ENCODE data around the gene GRID2IP.
A peak's percentile ranks its signal among the peaks of the same experiment; 100 is the strongest.
"Not testable (repeated sequence)": the region's sequence is repeated elsewhere in the genome, so short reads cannot be mapped to it uniquely, and the experiment has no call there.

GRID2IP gene

DNA sequence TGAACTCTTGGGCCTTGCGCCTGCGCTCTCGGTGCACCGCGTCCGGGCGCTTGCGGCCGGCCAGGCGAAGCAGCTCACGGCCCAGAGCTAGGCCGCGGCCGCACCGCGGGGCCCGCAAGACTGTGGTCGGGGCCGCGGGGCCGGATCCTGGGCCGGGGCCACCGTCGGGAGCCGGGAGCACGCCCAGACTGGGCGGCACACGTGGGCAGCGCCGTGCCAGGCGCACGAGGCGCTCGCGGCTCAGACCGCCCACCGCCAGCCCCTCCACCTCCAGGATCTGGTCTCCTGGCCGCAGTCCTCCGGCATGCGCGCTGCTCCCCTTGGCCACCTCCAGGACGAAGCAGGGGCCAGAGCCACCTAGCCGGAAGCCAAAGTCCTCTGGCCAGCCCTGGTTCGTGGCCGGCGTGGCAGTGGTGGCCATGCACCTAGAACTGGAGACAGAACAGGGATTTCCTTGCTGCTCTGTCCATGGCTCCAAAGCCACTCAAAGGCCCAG lies at the start of gene GRID2IP:
GRID2IP (minus strand) TSS at position 446 of the 496 bp plus-strand sequence; CDS start at position 421, 25 bp downstream.
- H3K36me3 ChIP-seq (ENCODE audit: insufficient read depth, low read length) = no peaks in the 10 kb centered on the region
- H3K27me3 ChIP-seq (ENCODE audit: control insufficient read depth in 1 of 2, insufficient read depth in 2 of 2, low read length in 2 of 2) = no peaks in the 10 kb centered on the region
- H3K27ac ChIP-seq (ENCODE audit: low read depth, low read length) = no peak within 1 kb of the TSS
- H3K9me3 ChIP-seq (ENCODE audit: low read length) = no peaks in the 10 kb centered on the region
- no peak within 1 kb of the TSS for H3K4me3 ChIP-seq (ENCODE audit: low read depth in 1 of 2, low read length in 2 of 2)
- H3K9ac ChIP-seq (ENCODE audit: low read length) = no peak within 1 kb of the TSS
- no peaks in the 10 kb centered on the region for H3K4me1 ChIP-seq (ENCODE audit: insufficient read depth, low read length)

- Histone ChIP-seq H3K27me3 (ENCODE audit: control insufficient read depth in 1 of 2, insufficient read depth in 2 of 2, low read length in 2 of 2) (no peaks in the 10 kb centered on the region), H3K27ac (ENCODE audit: low read depth, low read length) (no peak overlapping the region), H3K9ac (ENCODE audit: low read length) (no peak overlapping the region), H3K36me3 (ENCODE audit: insufficient read depth, low read length) (peaks cover 57% of the 10 kb centered on the region), H3K4me3 (ENCODE audit: low read depth in 1 of 2, low read length in 2 of 2) (no peak overlapping the region), H3K9me3 (ENCODE audit: low read length) (no peaks in the 10 kb centered on the region), H3K4me1 (ENCODE audit: insufficient read depth, low read length) (no peaks in the 10 kb centered on the region)
Observed at GRCh38 chr7:6600093-6600492, 48.8 kb upstream of the GRID2IP start.

DNA sequence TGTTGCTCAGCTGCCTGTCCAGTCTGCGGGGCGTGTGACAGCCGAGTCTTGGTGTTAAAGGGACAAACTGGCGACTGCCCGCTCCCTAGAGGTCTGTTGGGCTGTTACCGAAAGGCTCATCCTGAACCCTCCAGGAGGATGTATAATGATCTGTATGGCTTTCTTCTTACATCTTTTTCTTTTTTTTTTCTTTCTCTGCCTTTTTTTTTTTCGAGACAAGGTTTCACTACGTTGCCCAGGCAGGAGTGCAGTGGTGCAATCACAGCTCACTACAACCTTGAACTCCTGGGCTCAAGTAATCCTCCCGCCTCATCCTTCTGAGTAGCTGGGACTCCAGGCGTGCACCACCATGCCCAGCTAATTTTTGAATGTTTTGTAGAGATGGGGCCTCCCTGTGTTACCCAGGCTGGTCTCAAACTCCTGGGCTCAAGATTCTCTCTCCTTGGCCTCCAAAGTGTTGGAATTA lies 39.4 kb upstream of the GRID2IP start:
- Histone ChIP-seq H3K4me3 (ENCODE audit: low read depth in 1 of 2, low read length in 2 of 2) (peak overlapping the region; percentile 80 to 81), H3K27me3 (ENCODE audit: control insufficient read depth in 1 of 2, insufficient read depth in 2 of 2, low read length in 2 of 2) (no peaks in the 10 kb centered on the region), H3K36me3 (ENCODE audit: insufficient read depth, low read length) (peaks cover 37% of the 10 kb centered on the region), H3K9me3 (ENCODE audit: low read length) (no peaks in the 10 kb centered on the region), H3K4me1 (ENCODE audit: insufficient read depth, low read length) (peaks cover 8% of the 10 kb centered on the region), H3K27ac (ENCODE audit: low read depth, low read length) (peak overlapping the region; percentile 85), H3K9ac (ENCODE audit: low read length) (peak overlapping the region; percentile 61)

DNA sequence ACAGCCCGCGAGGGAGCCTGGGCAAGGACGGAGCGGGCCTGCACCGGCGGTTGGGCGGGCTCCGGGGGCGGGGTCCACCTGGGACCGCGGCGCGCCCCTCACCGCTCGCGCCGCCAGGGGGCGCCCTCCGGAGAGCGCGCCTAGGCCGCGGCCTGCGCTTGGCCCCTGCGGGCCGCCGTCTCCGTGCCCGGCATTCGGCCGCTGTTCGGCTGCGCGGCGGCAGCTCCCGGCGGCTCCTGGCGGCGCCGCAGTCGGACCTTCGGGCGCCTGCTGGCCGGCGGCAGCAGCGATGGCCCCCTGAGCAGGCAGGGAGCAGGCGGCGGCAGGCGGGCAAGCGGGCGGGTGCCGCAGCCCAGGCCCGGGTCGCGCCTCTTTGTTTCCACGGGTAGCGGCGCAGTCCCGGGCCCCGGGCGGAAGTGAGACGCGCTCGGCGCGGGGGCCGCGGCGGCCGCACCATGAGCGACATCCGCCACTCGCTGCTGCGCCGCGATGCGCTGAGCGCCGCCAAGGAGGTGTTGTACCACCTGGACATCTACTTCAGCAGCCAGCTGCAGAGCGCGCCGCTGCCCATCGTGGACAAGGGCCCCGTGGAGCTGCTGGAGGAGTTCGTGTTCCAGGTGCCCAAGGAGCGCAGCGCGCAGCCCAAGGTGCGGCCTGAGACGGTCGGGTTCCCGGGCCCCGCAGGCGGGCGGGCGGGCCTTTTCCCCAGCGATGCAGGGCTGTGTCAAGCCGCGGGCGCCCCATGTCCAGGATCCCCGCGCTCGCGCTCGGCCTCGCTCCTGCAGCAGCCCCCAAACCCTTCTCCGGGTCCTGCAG lies 38.8 kb upstream of the GRID2IP start, which contains the start of gene INTS15:
INTS15 (plus strand) TSS at position 193 of the 816 bp plus-strand sequence; CDS start at position 456, 263 bp downstream.
- H3K4me1 ChIP-seq (ENCODE audit: insufficient read depth, low read length) = peaks cover 8% of the 10 kb centered on the region
- H3K9me3 ChIP-seq (ENCODE audit: low read length) = no peaks in the 10 kb centered on the region
- H3K27ac ChIP-seq (ENCODE audit: low read depth, low read length) = peak within 1 kb of the TSS; percentile 85
- H3K36me3 ChIP-seq (ENCODE audit: insufficient read depth, low read length) = peaks cover 36% of the 10 kb centered on the region
- peak within 1 kb of the TSS; percentile 80 to 81 for H3K4me3 ChIP-seq (ENCODE audit: low read depth in 1 of 2, low read length in 2 of 2)
- no peaks in the 10 kb centered on the region for H3K27me3 ChIP-seq (ENCODE audit: control insufficient read depth in 1 of 2, insufficient read depth in 2 of 2, low read length in 2 of 2)
- H3K9ac ChIP-seq (ENCODE audit: low read length) = peak within 1 kb of the TSS; percentile 61

GRCh38 chr7:6589151-6589828 lies 38.0 kb upstream of the GRID2IP start:
- H3K9ac ChIP-seq (ENCODE audit: low read length) = no peak overlapping the region
- H3K4me3 ChIP-seq (ENCODE audit: low read depth in 1 of 2, low read length in 2 of 2) = peak overlapping the region in 1 of 2 donors; percentile 7
- H3K27ac ChIP-seq (ENCODE audit: low read depth, low read length) = peak overlapping the region; percentile 63
- no peaks in the 10 kb centered on the region for H3K9me3 ChIP-seq (ENCODE audit: low read length)
- peaks cover 8% of the 10 kb centered on the region for H3K4me1 ChIP-seq (ENCODE audit: insufficient read depth, low read length)
- H3K27me3 ChIP-seq (ENCODE audit: control insufficient read depth in 1 of 2, insufficient read depth in 2 of 2, low read length in 2 of 2) = no peaks in the 10 kb centered on the region
- peaks cover 38% of the 10 kb centered on the region for H3K36me3 ChIP-seq (ENCODE audit: insufficient read depth, low read length)

DNA sequence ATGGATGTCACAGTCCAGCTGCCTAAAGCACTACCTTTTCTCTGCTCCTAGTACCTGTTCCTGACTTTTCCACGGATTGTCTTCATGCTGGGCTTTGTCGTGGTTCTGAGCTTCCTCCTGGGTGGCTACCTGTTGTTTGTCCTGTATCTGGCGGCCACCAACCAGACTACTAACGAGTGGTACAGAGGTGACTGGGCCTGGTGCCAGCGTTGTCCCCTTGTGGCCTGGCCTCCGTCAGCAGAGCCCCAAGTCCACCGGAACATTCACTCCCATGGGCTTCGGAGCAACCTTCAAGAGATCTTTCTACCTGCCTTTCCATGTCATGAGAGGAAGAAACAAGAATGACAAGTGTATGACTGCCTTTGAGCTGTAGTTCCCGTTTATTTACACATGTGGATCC lies 37.3 kb upstream of the GRID2IP start:
- Histone ChIP-seq H3K27me3 (ENCODE audit: control insufficient read depth in 1 of 2, insufficient read depth in 2 of 2, low read length in 2 of 2) (no peaks in the 10 kb centered on the region), H3K9me3 (ENCODE audit: low read length) (no peaks in the 10 kb centered on the region), H3K27ac (ENCODE audit: low read depth, low read length) (no peak overlapping the region), H3K9ac (ENCODE audit: low read length) (no peak overlapping the region), H3K36me3 (ENCODE audit: insufficient read depth, low read length) (peaks cover 38% of the 10 kb centered on the region), H3K4me3 (ENCODE audit: low read depth in 1 of 2, low read length in 2 of 2) (no peak overlapping the region), H3K4me1 (ENCODE audit: insufficient read depth, low read length) (peaks cover 8% of the 10 kb centered on the region)

GRCh38 chr7:6585746-6586432 lies 34.6 kb upstream of the GRID2IP start:
- H3K27ac ChIP-seq (ENCODE audit: low read depth, low read length); H3K4me1 ChIP-seq (ENCODE audit: insufficient read depth, low read length); H3K9ac ChIP-seq (ENCODE audit: low read length); H3K4me3 ChIP-seq (ENCODE audit: low read depth in 1 of 2, low read length in 2 of 2); H3K9me3 ChIP-seq (ENCODE audit: low read length); H3K27me3 ChIP-seq (ENCODE audit: control insufficient read depth in 1 of 2, insufficient read depth in 2 of 2, low read length in 2 of 2): not testable (repeated sequence)
- peaks cover 51% of the 10 kb centered on the region for H3K36me3 ChIP-seq (ENCODE audit: insufficient read depth, low read length)

DNA sequence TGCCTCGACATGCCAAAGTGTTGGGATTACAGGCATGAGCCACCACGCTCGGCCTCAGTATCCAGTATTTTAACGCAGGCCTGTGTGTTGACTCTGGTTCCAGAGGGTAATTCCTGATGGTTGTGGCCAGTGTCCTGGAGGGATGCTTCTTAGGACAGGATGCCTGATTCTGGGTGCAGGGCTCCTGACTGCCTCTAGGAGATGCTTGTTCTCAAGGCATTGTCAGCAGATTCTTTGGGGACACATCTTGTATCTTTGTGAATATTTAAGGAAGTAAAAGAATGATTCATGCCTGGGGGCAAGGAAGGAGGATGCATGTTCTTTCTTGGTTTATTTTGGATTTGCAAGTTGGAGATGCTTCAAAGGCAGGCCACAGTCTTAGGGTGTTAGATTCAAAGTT lies 28.2 kb upstream of the GRID2IP start:
- H3K27me3 ChIP-seq (ENCODE audit: control insufficient read depth in 1 of 2, insufficient read depth in 2 of 2, low read length in 2 of 2) = no peaks in the 10 kb centered on the region
- H3K9me3 ChIP-seq (ENCODE audit: low read length) = no peaks in the 10 kb centered on the region
- no peak overlapping the region for H3K4me3 ChIP-seq (ENCODE audit: low read depth in 1 of 2, low read length in 2 of 2)
- no peak overlapping the region for H3K27ac ChIP-seq (ENCODE audit: low read depth, low read length)
- H3K9ac ChIP-seq (ENCODE audit: low read length) = no peak overlapping the region
- H3K4me1 ChIP-seq (ENCODE audit: insufficient read depth, low read length) = peaks cover 4% of the 10 kb centered on the region
- peaks cover 41% of the 10 kb centered on the region for H3K36me3 ChIP-seq (ENCODE audit: insufficient read depth, low read length)

DNA sequence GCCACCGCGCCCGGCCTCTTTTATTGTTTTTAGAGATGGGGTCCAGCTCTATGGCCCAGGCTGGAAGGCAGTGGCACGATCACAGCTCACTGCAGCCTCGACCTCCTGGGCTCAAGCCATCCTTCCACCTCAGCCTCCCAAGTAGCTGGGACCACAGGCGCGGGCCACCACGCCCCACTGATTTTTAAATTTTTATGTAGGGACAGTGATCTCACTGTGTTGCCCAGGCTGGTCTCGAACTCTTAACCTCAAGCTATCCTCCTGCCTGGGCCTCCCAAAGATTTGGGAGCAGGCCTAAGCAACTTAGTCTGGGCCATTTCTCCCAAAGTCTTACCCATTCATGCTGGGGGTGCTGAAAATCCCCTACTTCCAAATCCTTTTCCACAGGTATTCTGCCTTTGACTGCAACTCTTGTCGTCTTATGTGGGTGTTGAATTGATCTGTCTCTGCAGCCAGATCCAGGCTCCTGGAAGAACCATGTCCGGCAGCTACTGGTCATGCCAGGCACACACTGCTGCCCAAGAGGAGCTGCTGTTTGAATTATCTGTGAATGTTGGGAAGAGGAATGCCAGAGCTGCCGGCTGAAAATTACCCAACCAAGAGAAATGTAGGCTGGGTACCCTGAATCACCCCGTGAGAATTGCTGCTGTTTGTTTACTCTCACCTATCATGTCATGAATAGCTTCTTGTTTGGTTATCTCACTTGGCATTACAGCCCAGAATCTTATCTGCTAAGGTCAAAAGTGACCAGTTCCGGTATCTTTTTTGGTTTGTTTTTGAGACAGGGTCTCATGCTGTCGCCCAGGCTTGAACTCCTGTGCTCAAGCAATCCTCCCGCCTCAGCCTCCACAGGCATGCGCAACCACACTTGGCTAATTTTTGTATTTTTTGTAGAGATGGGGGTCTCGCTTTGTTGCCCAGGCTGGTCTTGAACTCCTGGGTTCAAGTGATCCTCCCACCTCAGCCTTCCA lies 27.1 kb upstream of the GRID2IP start:
- peak overlapping the region in 1 of 2 donors; percentile 62 for H3K4me3 ChIP-seq (ENCODE audit: low read depth in 1 of 2, low read length in 2 of 2)
- no peaks in the 10 kb centered on the region for H3K27me3 ChIP-seq (ENCODE audit: control insufficient read depth in 1 of 2, insufficient read depth in 2 of 2, low read length in 2 of 2)
- peaks cover 4% of the 10 kb centered on the region for H3K4me1 ChIP-seq (ENCODE audit: insufficient read depth, low read length)
- peak overlapping the region; percentile 91 for H3K27ac ChIP-seq (ENCODE audit: low read depth, low read length)
- no peak overlapping the region for H3K9ac ChIP-seq (ENCODE audit: low read length)
- no peaks in the 10 kb centered on the region for H3K9me3 ChIP-seq (ENCODE audit: low read length)
- peaks cover 31% of the 10 kb centered on the region for H3K36me3 ChIP-seq (ENCODE audit: insufficient read depth, low read length)

- peaks cover 23% of the 10 kb centered on the region for H3K36me3 ChIP-seq (ENCODE audit: insufficient read depth, low read length)
- H3K9me3 ChIP-seq (ENCODE audit: low read length) = no peaks in the 10 kb centered on the region
- H3K27me3 ChIP-seq (ENCODE audit: control insufficient read depth in 1 of 2, insufficient read depth in 2 of 2, low read length in 2 of 2) = no peaks in the 10 kb centered on the region
- H3K4me3 ChIP-seq (ENCODE audit: low read depth in 1 of 2, low read length in 2 of 2) = peak within 1 kb of the TSS; percentile 62 to 87
- peak within 1 kb of the TSS; percentile 49 for H3K9ac ChIP-seq (ENCODE audit: low read length)
- peaks cover 4% of the 10 kb centered on the region for H3K4me1 ChIP-seq (ENCODE audit: insufficient read depth, low read length)
- peak within 1 kb of the TSS; percentile 91 for H3K27ac ChIP-seq (ENCODE audit: low read depth, low read length)
Observed at GRCh38 chr7:6577369-6578113, 26.3 kb upstream of the GRID2IP start, which contains the start of gene ZDHHC4. Gene ZDHHC4 (plus strand): TSS chr7:6577454. CDS start chr7:6580562, 3,108 bp downstream.
